Measurements from ENCODE around the gene STK39.

DNA sequence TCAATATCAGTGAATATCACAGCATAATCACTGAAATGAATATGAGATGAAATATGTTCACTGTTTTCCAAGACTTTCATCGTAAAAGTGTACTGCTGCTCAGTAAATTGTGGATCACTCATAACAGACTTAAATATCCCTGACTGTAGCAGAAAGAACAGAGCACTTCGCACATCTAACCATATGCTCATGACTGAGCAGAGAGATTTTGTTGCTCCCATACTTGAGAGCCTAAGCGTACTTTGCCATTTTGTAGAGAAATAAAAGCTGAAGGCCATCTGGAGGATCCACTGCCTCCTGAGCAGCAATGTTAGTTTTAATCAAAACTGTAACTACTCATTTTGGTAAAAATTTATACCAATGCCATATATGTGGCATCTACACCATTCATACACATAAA is 243.5 kb downstream of the STK39 start:
- TF ChIP-seq, protein P1, sequence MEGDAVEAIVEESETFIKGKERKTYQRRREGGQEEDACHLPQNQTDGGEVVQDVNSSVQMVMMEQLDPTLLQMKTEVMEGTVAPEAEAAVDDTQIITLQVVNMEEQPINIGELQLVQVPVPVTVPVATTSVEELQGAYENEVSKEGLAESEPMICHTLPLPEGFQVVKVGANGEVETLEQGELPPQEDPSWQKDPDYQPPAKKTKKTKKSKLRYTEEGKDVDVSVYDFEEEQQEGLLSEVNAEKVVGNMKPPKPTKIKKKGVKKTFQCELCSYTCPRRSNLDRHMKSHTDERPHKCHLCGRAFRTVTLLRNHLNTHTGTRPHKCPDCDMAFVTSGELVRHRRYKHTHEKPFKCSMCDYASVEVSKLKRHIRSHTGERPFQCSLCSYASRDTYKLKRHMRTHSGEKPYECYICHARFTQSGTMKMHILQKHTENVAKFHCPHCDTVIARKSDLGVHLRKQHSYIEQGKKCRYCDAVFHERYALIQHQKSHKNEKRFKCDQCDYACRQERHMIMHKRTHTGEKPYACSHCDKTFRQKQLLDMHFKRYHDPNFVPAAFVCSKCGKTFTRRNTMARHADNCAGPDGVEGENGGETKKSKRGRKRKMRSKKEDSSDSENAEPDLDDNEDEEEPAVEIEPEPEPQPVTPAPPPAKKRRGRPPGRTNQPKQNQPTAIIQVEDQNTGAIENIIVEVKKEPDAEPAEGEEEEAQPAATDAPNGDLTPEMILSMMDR (IDR thresholded peaks at IDR 0.05), result no peak
- TF ChIP-seq POLR2A (IDR thresholded peaks at IDR 0.05) (no peak), POLR2AphosphoS5 (IDR thresholded peaks at IDR 0.05) (no peak)
